Measurements from ENCODE around the gene MSRB1.

GRCh38 chr16:1976951-1977874 is 34.2 kb upstream of the MSRB1 start:
- TF ChIP-seq, protein P1, sequence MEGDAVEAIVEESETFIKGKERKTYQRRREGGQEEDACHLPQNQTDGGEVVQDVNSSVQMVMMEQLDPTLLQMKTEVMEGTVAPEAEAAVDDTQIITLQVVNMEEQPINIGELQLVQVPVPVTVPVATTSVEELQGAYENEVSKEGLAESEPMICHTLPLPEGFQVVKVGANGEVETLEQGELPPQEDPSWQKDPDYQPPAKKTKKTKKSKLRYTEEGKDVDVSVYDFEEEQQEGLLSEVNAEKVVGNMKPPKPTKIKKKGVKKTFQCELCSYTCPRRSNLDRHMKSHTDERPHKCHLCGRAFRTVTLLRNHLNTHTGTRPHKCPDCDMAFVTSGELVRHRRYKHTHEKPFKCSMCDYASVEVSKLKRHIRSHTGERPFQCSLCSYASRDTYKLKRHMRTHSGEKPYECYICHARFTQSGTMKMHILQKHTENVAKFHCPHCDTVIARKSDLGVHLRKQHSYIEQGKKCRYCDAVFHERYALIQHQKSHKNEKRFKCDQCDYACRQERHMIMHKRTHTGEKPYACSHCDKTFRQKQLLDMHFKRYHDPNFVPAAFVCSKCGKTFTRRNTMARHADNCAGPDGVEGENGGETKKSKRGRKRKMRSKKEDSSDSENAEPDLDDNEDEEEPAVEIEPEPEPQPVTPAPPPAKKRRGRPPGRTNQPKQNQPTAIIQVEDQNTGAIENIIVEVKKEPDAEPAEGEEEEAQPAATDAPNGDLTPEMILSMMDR (conservative IDR thresholded peaks at IDR 0.05; ENCODE audit: low read length): no peak
- no peak for TF ChIP-seq EZH2phosphoT487 (IDR thresholded peaks at IDR 0.05; ENCODE audit: borderline replicate concordance)
